H1 (cell line): ENCODE results near the gene HM13. TPM values are rescaled to one million over a fixed set of nuclear protein-coding genes. Genes with fewer than 3 reads are reported as not detected.

Source experiments
- CTCF ChIA-PET: fragments of 300-600 bp; sonication (Branson Sonifier 250); formaldehyde crosslinking; loops from one replicate; lab custom pipeline; 2021; ENCODE audit not compliant: partially characterized antibody; lab: Charles Lee
- POLR2A ChIA-PET: fragments of 300-600 bp; sonication (Branson Sonifier 250); formaldehyde crosslinking; loops from one replicate; lab custom pipeline; 2021; ENCODE audit warnings: inconsistent platforms; ENCODE audit not compliant: partially characterized antibody; lab: Charles Lee
- DNase-seq, 2 experiments: peaks; one replicate each; pipeline versions ENCODE4 v3.0.0 to v3.0.0-alpha.2; 2010 to 2022; ENCODE audit warnings: low spot score in 2 of 2, low read depth in 1 of 2, mixed read lengths in 1 of 2
- FAIRE-seq: peaks from 2 replicates; lab custom pipeline; 2011; peaks lifted over from hg19 to GRCh38; lab: Jason Lieb, UNC
- H2AFZ ChIP-seq: 2 replicates; pipeline ENCODE4 v1.8.1; 2012; ENCODE audit warnings: low read length, inconsistent platforms
- H2AK5ac ChIP-seq: 2 replicates; pipeline ENCODE4 v1.6.1; 2013; ENCODE audit warnings: low read depth, low read length
- H2BK120ac ChIP-seq: replicated peaks from 2 replicates; pipeline ENCODE3; 2013; ENCODE audit warnings: low read depth, low read length, inconsistent platforms
- H2BK12ac ChIP-seq: 2 replicates; pipeline ENCODE4 v1.6.1; 2013; ENCODE audit warnings: low read depth, low read length
- H2BK15ac ChIP-seq: 2 replicates; pipeline ENCODE4 v1.6.1; 2013; ENCODE audit warnings: low read length
- H2BK20ac ChIP-seq: 2 replicates; pipeline ENCODE4 v1.6.1; 2013; ENCODE audit warnings: low read length
- H2BK5ac ChIP-seq: 2 replicates; pipeline ENCODE4 v1.6.1; 2013; ENCODE audit warnings: low read depth, low read length
- H3K14ac ChIP-seq: 2 replicates; pipeline ENCODE4 v1.6.1; 2013; ENCODE audit warnings: inconsistent platforms; ENCODE audit not compliant: insufficient read length
- H3K18ac ChIP-seq: 2 replicates; pipeline ENCODE4 v1.6.1; 2013; ENCODE audit warnings: low read length; ENCODE audit errors: extremely low read depth
- H3K23ac ChIP-seq: 2 replicates; pipeline ENCODE4 v1.6.1; 2013; ENCODE audit warnings: inconsistent platforms; ENCODE audit not compliant: insufficient read length
- H3K23me2 ChIP-seq: 2 replicates; pipeline ENCODE4 v1.6.1; 2013; ENCODE audit warnings: low read depth, low read length
- H3K27ac ChIP-seq: 2 replicates; pipeline ENCODE4 v1.6.1; 2011; ENCODE audit warnings: low read depth, low read length, inconsistent platforms
- H3K27me3 ChIP-seq, 4 experiments: replicated peaks in 1 of 4; 1 replicate in 1 of 4; 2 replicates in 3 of 4; pipeline versions ENCODE4 v1.6.1 to v1.8.1; 2011 to 2013; ENCODE audit warnings: low read length in 3 of 4, mild to moderate bottlenecking in 3 of 4, inconsistent platforms in 2 of 4, mixed read lengths in 2 of 4, moderate library complexity in 1 of 4; ENCODE audit not compliant: control insufficient read depth in 3 of 4, insufficient read depth in 3 of 4; ENCODE audit errors: extremely low read depth in 1 of 4
- H3K36me3 ChIP-seq, 4 experiments: 2 replicates each; pipeline versions ENCODE4 v1.6.1 to v1.8.1; 2011 to 2013; ENCODE audit warnings: mild to moderate bottlenecking in 4 of 4, low read length in 3 of 4, moderate library complexity in 2 of 4, control low read depth in 1 of 4, inconsistent platforms in 1 of 4; ENCODE audit not compliant: insufficient read depth in 4 of 4, control insufficient read depth in 2 of 4
- H3K4ac ChIP-seq: replicated peaks from 2 replicates; pipeline ENCODE3; 2013; ENCODE audit warnings: low read length, low read depth, mixed read lengths, inconsistent platforms; ENCODE audit not compliant: insufficient read length
- H3K4me1 ChIP-seq, 4 experiments: replicated peaks in 1 of 4; 1 replicate in 1 of 4; 2 replicates in 3 of 4; pipeline versions ENCODE4 v1.6.1 to v1.8.1; 2011 to 2013; ENCODE audit warnings: low read length in 3 of 4, inconsistent platforms in 2 of 4, mixed read lengths in 1 of 4; ENCODE audit not compliant: insufficient read depth in 4 of 4, control insufficient read depth in 3 of 4
- H3K4me2 ChIP-seq, 2 experiments: 2 replicates each; pipeline versions ENCODE4 v1.6.1 to v1.8.1; 2011 to 2013; ENCODE audit warnings: low read depth in 2 of 2, low read length in 2 of 2, control low read depth in 1 of 2, inconsistent platforms in 1 of 2, mild to moderate bottlenecking in 1 of 2; ENCODE audit not compliant: insufficient read depth in 1 of 2
- H3K4me3 ChIP-seq, 4 experiments: fragments of 200-600, 300-600 bp in 1 of 4; sonication (generic), shearing (Covaris generic), sonication (Bioruptor Twin) in 1 of 4; 2 replicates each; pipeline versions ENCODE4 v1.5.1 to v1.8.1; 2011 to 2016; ENCODE audit warnings: low read length in 4 of 4, low read depth in 3 of 4, control low read depth in 2 of 4, inconsistent platforms in 2 of 4, mild to moderate bottlenecking in 2 of 4, mixed read lengths in 1 of 4, moderate library complexity in 1 of 4; ENCODE audit not compliant: insufficient read depth in 2 of 4; ENCODE audit errors: extremely low read depth in 1 of 4
- H3K56ac ChIP-seq: replicated peaks from 2 replicates; pipeline ENCODE3; 2013; ENCODE audit warnings: low read depth, mild to moderate bottlenecking, mixed read lengths, low read length, inconsistent platforms; ENCODE audit not compliant: insufficient read length
- H3K79me1 ChIP-seq: 2 replicates; pipeline ENCODE4 v1.6.1; 2013; ENCODE audit warnings: low read depth, low read length, control low read depth
- H3K79me2 ChIP-seq, 2 experiments: 2 replicates each; pipeline versions ENCODE4 v1.6.1 to v1.8.1; 2012 to 2013; ENCODE audit warnings: low read length in 2 of 2, mild to moderate bottlenecking in 2 of 2, inconsistent platforms in 1 of 2; ENCODE audit not compliant: insufficient read depth in 2 of 2, control insufficient read depth in 1 of 2
- H3K9ac ChIP-seq, 4 experiments: replicated peaks in 1 of 4; 1 replicate in 1 of 4; 2 replicates in 3 of 4; pipeline versions ENCODE4 v1.6.1 to v1.8.1; 2011 to 2013; ENCODE audit warnings: low read depth in 3 of 4, low read length in 3 of 4, control low read depth in 2 of 4, mild to moderate bottlenecking in 2 of 4, moderate library complexity in 2 of 4, inconsistent platforms in 1 of 4; ENCODE audit errors: extremely low read depth in 1 of 4
- H3K9me3 ChIP-seq, 2 experiments: 2 replicates each; pipeline versions ENCODE4 v1.6.1 to v1.8.1; 2012 to 2013; ENCODE audit warnings: mild to moderate bottlenecking in 2 of 2, moderate library complexity in 2 of 2, control low read depth in 1 of 2, inconsistent platforms in 1 of 2, low read depth in 1 of 2, low read length in 1 of 2, mixed read lengths in 1 of 2; ENCODE audit not compliant: insufficient read depth in 2 of 2
- H4K20me1 ChIP-seq, 2 experiments: replicated peaks in 1 of 2; 2 replicates each; pipeline versions ENCODE3 to v1.8.1; 2011 to 2013; ENCODE audit warnings: inconsistent platforms in 2 of 2, low read length in 2 of 2, mild to moderate bottlenecking in 1 of 2; ENCODE audit not compliant: insufficient read depth in 2 of 2, control insufficient read depth in 1 of 2
- H4K5ac ChIP-seq: 2 replicates; pipeline ENCODE4 v1.6.1; 2013; ENCODE audit warnings: low read length, low read depth, mixed read lengths, inconsistent platforms; ENCODE audit not compliant: insufficient read length
- H4K8ac ChIP-seq: 2 replicates; pipeline ENCODE4 v1.8.0; 2013; ENCODE audit warnings: mild to moderate bottlenecking, moderate library complexity, low read length, inconsistent platforms; ENCODE audit not compliant: insufficient read depth; ENCODE audit errors: extremely low read depth
- H4K91ac ChIP-seq: replicated peaks from 2 replicates; pipeline ENCODE3; 2013; ENCODE audit warnings: low read length, mixed read lengths, inconsistent platforms; ENCODE audit not compliant: insufficient read length
- CTBP2 ChIP-seq: IDR thresholded peaks from 2 replicates; pipeline ENCODE4 v1.7.0; 2011; ENCODE audit warnings: borderline replicate concordance, mild to moderate bottlenecking, moderate library complexity, mixed read lengths, low read length; ENCODE audit not compliant: insufficient read depth, insufficient read length
- JUN ChIP-seq: IDR thresholded peaks from 2 replicates; pipeline ENCODE4 v1.6.1; 2011; ENCODE audit warnings: low read depth, mild to moderate bottlenecking, improper control_type of control experiment, low read length
- KDM5A ChIP-seq: fragments of 200-600 bp; IDR thresholded peaks from 2 replicates; pipeline ENCODE4 v1.7.1; 2012; ENCODE audit warnings: mild to moderate bottlenecking, low read length, inconsistent platforms, mixed read lengths
- POLR2A ChIP-seq, 2 experiments: IDR thresholded peaks; 1 replicate in 1 of 2; 2 replicates in 1 of 2; pipeline ENCODE4 v1.6.1; 2011; ENCODE audit warnings: low read depth in 2 of 2, low read length in 2 of 2, mild to moderate bottlenecking in 2 of 2; ENCODE audit errors: control extremely low read depth in 1 of 2
- RFX5 ChIP-seq: IDR thresholded peaks from 2 replicates; pipeline ENCODE4 v1.6.1; 2011; ENCODE audit warnings: low read depth, low read length, improper control_type of control experiment, borderline replicate concordance
- TAF7 ChIP-seq: optimal IDR thresholded peaks from 2 replicates; pipeline ENCODE3; 2011; ENCODE audit warnings: low read depth, mild to moderate bottlenecking, inconsistent platforms, low read length, moderate library complexity, borderline replicate concordance
- WGBS, 2 experiments: shearing (Covaris generic) in 1 of 2; methylation state at CpG; one replicate each; pipeline versions ENCODE4 v1.1.6 to v1.1.7; 2013 to 2015; ENCODE audit warnings: low lambda C conversion rate in 2 of 2, mixed read lengths in 2 of 2, inconsistent platforms in 1 of 2, low coverage in 1 of 2, missing lambda C conversion rate in 1 of 2; ENCODE audit not compliant: insufficient replicate concordance in 2 of 2, insufficient coverage in 1 of 2, insufficient read length in 1 of 2; ENCODE audit errors: extremely low coverage in 1 of 2, missing lambda C conversion rate in 1 of 2; 5-methylcytosine and 5-hydroxymethylcytosine counted together
- polyA plus RNA-seq, 7 experiments: library from polyadenylated mRNA; depleted of rRNA in 3 of 7; stranded (reverse) in 5 of 7; unstranded in 2 of 7; fragments of >200 nt in 5 of 7; fragments of 200-250 nt in 2 of 7; gene quantifications; 1 replicate in 5 of 7; 2 replicates in 1 of 7; 4 replicates in 1 of 7; pipeline versions ENCODE4 v1.2.1 to v1.2.3, GENCODE V29; 2011 to 2013; ENCODE audit warnings: missing spikeins in 2 of 7, mixed read lengths in 2 of 7
- total RNA-seq: library from RNA; stranded (reverse); fragmentation: NEBNext Ultra II Directional; extraction: Animal tissue kit (Norgen Biotek cat#: 25700); gene quantifications from 2 replicates; pipeline ENCODE4 v1.2.1, GENCODE V29; 2021
- TF ChIP-seq, protein P1 (sequence below), 3 experiments: IDR thresholded peaks; 1 replicate in 2 of 3; 2 replicates in 1 of 3; pipeline versions ENCODE4 v1.5.1 to v1.6.1; 2011; ENCODE audit warnings: low read length in 3 of 3, mild to moderate bottlenecking in 3 of 3, inconsistent platforms in 2 of 3, low read depth in 1 of 3, moderate library complexity in 1 of 3; ENCODE audit not compliant: insufficient read depth in 1 of 3; ENCODE audit errors: control extremely low read depth in 1 of 3

Gene HM13
- total and polyA plus RNA-seq, 2 of the 8 experiments (the other 6 are each of a cell fraction or from before 2014, with no cell fraction given): 118 to 183 TPM

DNA sequence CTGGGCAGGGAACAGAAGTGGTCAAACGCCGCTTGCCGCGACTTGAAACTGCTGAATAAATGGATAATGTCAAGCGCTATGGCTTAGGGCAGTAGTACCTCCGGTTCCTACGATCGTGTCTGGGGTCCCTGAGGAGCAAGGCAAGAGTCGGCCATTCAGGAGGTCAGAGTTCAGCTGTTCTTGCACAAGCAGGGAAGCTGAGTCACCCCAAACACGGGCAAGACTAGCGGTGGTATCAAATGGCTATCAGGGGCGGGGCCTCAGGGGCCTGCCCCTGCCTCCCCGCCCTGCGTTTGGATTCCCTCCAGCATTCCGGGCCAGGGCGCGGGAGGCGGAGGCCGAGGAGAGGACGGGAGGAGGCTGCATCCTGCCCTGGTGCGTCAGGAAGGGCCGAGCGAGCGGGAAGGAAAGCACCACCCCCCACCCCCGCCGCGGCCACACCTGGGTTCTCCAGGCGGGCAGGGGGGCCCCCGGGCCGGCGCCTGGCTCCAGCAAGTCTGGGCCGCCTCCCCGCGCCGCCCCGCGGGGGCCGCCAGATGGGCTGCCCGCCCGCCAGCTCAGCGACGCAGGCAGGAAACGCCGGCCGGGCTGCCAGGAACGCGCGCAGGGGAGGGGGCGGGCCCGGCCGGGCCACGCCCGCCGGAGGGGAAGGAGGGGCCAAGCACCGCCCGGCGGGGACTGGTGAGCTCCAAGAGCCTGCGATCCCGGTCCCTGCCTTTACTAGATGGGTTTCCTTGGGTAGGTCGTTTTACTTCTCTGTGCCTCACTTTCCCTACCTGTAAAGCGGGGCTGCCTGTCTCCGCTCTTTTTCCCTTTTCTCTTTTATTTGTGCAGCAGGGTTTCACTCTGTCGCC, 58.7 kb downstream of the HM13 start:
- Histone ChIP-seq H4K8ac (peak overlapping the region; percentile 69), H3K27me3 (no peaks in the 10 kb centered on the region), H3K4me1 (peaks cover 13 to 36% (median 27%) of the 10 kb centered on the region in 4 experiments), H4K91ac (peak overlapping the region; percentile 94), H2AK5ac (peak overlapping the region; percentile 79; the same call in 1 of the 2 replicates), H2BK12ac (peak overlapping the region; percentile 99), H3K4me2 (peak overlapping the region; percentile 40 to 95), H3K23me2 (peaks cover 3% of the 10 kb centered on the region; the same call in 1 of the 2 replicates), H3K18ac (peak overlapping the region; percentile 93), H3K14ac (no peak overlapping the region), H2BK15ac (peak overlapping the region; percentile 36; the same call in 1 of the 2 replicates), H3K79me2 (0 out of 4 replicates have a peak, but pooled peaks cover 0 to 3% of the 10 kb centered on the region in 2 experiments), H3K9ac (peak overlapping the region; percentile 26 to 56 (median 52)), H3K79me1 (no peaks in the 10 kb centered on the region), H2BK120ac (peak overlapping the region; percentile 14), H3K4ac (peak overlapping the region; percentile 51), H4K20me1 (no peaks in the 10 kb centered on the region), H3K56ac (peak overlapping the region; percentile 90), H4K5ac (peak overlapping the region; percentile 81), H2BK20ac (no peak overlapping the region; the same call in 1 of the 2 replicates), H3K23ac (no peak overlapping the region), H3K4me3 (peak overlapping the region; percentile 34 to 54 (median 45)), H2AFZ (no peak overlapping the region), H3K27ac (peak overlapping the region; percentile 86), H2BK5ac (peak overlapping the region; percentile 98), H3K9me3 (no peaks in the 10 kb centered on the region), H3K36me3 (peaks cover 0 to 9% (median 4%) of the 10 kb centered on the region in 4 experiments; a peak in 5 of 8 replicates)
- CTCF ChIA-PET: interaction anchor here (1.3 to 30.5 kb wide), 7 partner anchors 12 to 87 kb away, joined by 4 to 1559 read pairs (median 7); partner anchors contain the start of gene ID1
- DNase-seq (peak; percentile 88 to 92), FAIRE-seq (no peak)
- 3% methylated on average over 37 of the region's 63 CpGs; no CpG with 5 or more reads in 1 of the 2 experiments for WGBS, 2 experiments
- POLR2A ChIA-PET: interaction anchor here (0.7 to 24.3 kb wide), 17 partner anchors 8 to 243 kb away, joined by 3 to 1033 read pairs (median 5); partner anchors contain the start of genes BCL2L1 and ID1
- TF ChIP-seq JUN (no peak), POLR2A (IDR thresholded peaks at IDR 0.05; ENCODE audit: control extremely low read depth in 1 of 2, low read depth in 2 of 2, low read length in 2 of 2) (peak; percentile 98), KDM5A (no peak), RFX5 (0 out of 2 replicates have a peak, but pooled peaks have one; percentile 12), TAF7 (peak; percentile 91), CTBP2 (no peak)
- TF ChIP-seq, protein P1, sequence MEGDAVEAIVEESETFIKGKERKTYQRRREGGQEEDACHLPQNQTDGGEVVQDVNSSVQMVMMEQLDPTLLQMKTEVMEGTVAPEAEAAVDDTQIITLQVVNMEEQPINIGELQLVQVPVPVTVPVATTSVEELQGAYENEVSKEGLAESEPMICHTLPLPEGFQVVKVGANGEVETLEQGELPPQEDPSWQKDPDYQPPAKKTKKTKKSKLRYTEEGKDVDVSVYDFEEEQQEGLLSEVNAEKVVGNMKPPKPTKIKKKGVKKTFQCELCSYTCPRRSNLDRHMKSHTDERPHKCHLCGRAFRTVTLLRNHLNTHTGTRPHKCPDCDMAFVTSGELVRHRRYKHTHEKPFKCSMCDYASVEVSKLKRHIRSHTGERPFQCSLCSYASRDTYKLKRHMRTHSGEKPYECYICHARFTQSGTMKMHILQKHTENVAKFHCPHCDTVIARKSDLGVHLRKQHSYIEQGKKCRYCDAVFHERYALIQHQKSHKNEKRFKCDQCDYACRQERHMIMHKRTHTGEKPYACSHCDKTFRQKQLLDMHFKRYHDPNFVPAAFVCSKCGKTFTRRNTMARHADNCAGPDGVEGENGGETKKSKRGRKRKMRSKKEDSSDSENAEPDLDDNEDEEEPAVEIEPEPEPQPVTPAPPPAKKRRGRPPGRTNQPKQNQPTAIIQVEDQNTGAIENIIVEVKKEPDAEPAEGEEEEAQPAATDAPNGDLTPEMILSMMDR (IDR thresholded peaks at IDR 0.05; ENCODE audit: control extremely low read depth in 1 of 3, insufficient read depth in 1 of 3, low read depth in 1 of 3, low read length in 3 of 3): 0 out of 4 replicates have a peak, but pooled peaks of 1 of the 3 experiments have one; percentile 19
